HCT116 (cell line): Measurements from ENCODE around the gene POLN.

ENCODE experiments used
- EGR1 ChIP-seq: IDR thresholded peaks from 2 replicates; pipeline ENCODE4 v1.6.1; 2012; ENCODE audit warnings: low read depth
- POLR2A ChIP-seq: IDR thresholded peaks from 2 replicates; pipeline ENCODE4 v1.7.0; 2011; ENCODE audit warnings: borderline replicate concordance; ENCODE audit not compliant: insufficient read depth, insufficient read length; ENCODE audit errors: extremely low read depth
- SIN3A ChIP-seq: IDR thresholded peaks from 2 replicates; pipeline ENCODE4 v1.6.1; 2012; ENCODE audit warnings: low read depth
- TCF7L2 ChIP-seq: IDR thresholded peaks from 2 replicates; pipeline ENCODE4 v1.7.0; 2011; ENCODE audit warnings: borderline replicate concordance, inconsistent platforms; ENCODE audit not compliant: insufficient read depth, insufficient read length; ENCODE audit errors: extremely low read depth
- TF ChIP-seq, protein P1 (sequence below), 3 experiments: fragments of 200-600 bp in 1 of 3; sonication (generic) in 1 of 3; IDR thresholded peaks in 2 of 3; conservative IDR thresholded peaks in 1 of 3; 2 replicates each; pipeline ENCODE4 v1.5.1; 2012 to 2017; ENCODE audit warnings: low read depth in 2 of 3, low read length in 2 of 3, antibody characterized with exemption in 1 of 3, borderline replicate concordance in 1 of 3, control low read depth in 1 of 3, mild to moderate bottlenecking in 1 of 3, mixed read lengths in 1 of 3, mixed run types in 1 of 3, moderate library complexity in 1 of 3; ENCODE audit not compliant: insufficient read depth in 1 of 3

DNA sequence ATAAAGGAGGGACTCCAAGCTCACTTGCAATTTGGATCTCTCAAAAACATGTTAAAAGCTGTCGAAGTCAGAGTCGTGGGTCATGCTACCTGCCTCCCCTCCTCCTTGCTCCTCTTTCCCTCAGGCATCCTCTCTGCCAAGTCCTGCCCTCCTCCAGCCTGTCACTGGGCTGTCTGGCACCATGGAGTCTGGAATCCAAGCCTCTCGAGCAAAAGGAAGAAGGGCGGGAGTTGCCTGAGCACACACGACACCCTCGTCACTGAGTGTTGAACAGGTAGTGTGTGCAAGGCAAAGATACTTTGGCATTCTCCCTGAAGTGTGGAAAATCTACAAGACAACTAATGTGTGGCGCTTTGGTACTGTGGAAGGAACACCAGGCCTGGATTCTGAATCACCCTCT is 62.2 kb downstream of the POLN start:
- TF ChIP-seq POLR2A (no peak), SIN3A (no peak), TCF7L2 (no peak), EGR1 (no peak)
- TF ChIP-seq, protein P1, sequence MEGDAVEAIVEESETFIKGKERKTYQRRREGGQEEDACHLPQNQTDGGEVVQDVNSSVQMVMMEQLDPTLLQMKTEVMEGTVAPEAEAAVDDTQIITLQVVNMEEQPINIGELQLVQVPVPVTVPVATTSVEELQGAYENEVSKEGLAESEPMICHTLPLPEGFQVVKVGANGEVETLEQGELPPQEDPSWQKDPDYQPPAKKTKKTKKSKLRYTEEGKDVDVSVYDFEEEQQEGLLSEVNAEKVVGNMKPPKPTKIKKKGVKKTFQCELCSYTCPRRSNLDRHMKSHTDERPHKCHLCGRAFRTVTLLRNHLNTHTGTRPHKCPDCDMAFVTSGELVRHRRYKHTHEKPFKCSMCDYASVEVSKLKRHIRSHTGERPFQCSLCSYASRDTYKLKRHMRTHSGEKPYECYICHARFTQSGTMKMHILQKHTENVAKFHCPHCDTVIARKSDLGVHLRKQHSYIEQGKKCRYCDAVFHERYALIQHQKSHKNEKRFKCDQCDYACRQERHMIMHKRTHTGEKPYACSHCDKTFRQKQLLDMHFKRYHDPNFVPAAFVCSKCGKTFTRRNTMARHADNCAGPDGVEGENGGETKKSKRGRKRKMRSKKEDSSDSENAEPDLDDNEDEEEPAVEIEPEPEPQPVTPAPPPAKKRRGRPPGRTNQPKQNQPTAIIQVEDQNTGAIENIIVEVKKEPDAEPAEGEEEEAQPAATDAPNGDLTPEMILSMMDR (IDR thresholded peaks at IDR 0.05 in 2 of 3, conservative IDR thresholded peaks at IDR 0.05 in 1 of 3; ENCODE audit: borderline replicate concordance in 1 of 3, insufficient read depth in 1 of 3, low read depth in 2 of 3, low read length in 2 of 3), result no peak
